CD4-positive, alpha-beta T cell treated with Interferon gamma for 1 hour (primary cell): Measurements from ENCODE around the gene SCAANT1.
A peak's percentile ranks its signal among the peaks of the same experiment; 100 is the strongest.

Experiments
- DNase-seq: peaks from one replicate; pipeline ENCODE4 v3.0.0-alpha.2; 2020

Gene SCAANT1

DNA sequence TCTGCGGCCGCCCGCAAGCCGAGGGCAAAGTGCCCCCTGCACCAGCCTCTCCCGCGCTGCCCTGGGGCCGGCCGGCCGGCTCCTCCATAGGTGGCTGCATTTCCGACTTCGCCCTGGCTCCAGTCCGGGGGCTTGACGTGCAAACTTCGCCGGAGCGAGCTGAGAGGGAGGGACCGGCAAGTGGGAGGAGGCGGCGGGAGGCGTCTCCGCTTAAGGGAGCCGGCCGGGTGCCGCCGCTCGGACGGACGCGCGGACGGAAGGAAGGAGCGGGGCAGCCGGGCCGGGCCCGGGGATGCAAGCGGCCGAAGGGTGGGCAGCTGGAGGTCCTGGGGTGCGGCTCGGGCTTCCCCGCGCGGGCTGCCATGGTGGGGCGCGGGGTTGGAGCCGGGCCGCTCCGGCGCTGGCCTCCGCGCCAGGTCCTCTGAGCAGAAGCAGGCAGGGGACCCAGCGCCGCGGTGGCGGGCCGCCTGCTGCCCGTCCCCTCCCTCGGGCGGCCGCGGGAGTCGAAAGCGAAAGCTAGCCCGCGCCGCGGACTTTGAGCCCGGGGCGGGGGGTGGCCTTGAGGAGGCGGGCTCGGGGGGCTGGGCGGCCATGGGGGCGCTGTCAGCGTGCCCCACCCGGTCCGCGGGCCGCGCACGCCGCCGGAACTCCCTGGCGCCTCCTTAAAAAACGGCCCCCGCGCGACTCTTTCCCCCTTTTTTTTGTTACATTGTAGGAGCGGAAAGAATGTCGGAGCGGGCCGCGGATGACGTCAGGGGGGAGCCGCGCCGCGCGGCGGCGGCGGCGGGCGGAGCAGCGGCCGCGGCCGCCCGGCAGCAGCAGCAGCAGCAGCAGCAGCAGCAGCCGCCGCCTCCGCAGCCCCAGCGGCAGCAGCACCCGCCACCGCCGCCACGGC is at the start of gene SCAANT1:
Gene SCAANT1 (minus strand): TSS at position 511 of the 895 bp plus-strand sequence.
- peak; percentile 83 for DNase-seq

- no peak for DNase-seq
Measured at GRCh38 chr3:63961891-63962290, 49.7 kb upstream of the SCAANT1 start.

DNA sequence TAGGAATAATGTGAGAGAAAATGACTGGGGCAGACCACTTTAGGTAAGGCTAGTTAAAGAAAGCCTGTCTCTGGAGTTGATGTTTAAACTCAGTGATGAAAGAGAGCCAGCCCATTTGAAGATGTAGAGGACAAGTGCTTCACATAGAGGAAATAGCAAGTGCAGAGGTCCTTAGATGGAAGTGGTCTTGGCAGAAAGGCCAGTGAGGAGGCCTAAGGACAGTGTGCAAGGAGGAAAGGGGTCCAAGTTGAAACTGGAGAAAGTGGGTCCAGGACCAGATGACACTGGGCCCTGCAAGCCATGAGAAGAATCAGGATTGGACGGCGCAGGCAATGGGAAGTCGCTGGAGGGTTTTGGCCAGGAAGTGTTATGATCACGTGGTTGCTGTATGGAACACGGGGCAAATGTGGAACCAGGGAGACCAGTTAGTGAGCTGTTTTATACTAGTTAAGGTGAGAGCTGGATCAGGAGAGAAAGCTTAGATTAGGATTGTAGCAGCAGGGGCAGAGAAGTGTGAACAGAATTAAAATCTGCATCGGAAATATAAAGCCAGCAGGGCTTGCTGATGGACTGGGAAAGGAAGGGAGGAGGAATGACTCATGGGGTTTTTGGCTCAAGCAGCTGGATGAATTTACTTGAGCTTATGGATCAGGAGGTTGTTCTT is 48.0 kb upstream of the SCAANT1 start:
- DNase-seq = no peak

- no peak for DNase-seq
Measured at GRCh38 chr3:63959146-63959545, 47.0 kb upstream of the SCAANT1 start.

GRCh38 chr3:63955830-63956545 is 43.8 kb upstream of the SCAANT1 start:
- DNase-seq = no peak

DNA sequence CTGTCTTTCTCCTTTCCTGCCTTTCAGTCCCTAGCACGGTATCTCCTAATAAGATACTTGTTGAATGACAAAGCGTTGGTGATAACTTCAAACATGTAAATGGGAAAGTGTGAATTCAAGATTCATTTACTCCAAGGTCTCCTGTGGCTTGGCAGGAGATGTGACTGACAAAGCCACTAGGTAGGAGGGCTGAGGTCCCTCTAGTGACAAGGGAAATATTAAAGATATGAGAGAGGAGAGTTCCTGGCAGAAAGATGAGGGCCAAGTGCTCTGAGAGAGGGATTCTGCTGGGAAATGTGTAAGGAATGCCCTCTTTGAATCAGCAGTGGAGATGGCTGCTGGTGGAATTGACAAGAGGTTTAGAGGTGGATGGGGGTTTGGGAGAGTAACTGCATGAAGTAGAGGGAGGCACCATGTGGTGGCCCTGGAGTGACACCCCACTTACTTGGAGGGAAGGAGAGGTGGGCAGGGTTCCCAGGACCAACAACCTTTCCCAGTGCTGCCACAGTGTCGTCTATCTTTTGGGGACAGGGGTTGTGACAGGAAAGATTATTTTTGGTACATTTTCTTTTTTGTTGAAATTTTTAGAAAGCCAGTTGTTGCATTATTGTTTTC is 43.0 kb upstream of the SCAANT1 start:
- DNase-seq = no peak

DNA sequence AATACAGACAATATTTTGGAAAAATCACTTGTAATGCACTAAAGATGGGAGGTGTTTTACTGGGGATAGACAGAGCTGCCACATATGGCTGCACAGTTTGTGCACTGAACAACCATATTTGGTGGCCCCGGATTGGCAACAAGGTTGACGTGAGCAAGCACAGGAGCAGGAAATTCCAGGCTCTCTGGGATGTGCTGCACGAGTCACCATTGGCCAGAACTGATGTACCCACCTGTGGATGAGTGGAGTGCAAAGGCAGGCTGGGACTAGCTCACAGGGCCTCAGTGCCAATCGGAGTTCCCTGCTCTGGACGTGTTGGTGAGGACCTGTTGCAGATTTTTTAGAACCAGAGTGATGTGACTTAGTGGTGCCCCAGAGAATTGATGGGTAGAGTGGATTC is 42.0 kb upstream of the SCAANT1 start:
- no peak for DNase-seq

DNA sequence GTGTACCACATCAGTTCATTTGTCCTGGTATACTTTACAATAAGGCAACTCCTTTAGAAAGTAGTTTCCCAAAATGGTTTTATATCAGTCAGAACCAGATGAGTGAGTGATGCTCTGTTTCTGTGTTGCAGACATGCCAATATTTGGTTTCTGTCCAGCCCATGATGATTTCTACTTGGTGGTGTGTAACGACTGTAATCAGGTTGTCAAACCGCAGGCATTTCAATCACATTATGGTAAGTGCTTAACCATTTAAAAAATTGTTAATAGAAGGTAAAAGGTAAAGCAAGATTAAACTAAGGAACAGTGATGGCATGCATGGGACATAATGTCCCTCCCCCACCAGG is 40.0 kb upstream of the SCAANT1 start:
- DNase-seq = no peak

- no peak for DNase-seq
Measured at GRCh38 chr3:63951492-63952247, 39.5 kb upstream of the SCAANT1 start.

DNA sequence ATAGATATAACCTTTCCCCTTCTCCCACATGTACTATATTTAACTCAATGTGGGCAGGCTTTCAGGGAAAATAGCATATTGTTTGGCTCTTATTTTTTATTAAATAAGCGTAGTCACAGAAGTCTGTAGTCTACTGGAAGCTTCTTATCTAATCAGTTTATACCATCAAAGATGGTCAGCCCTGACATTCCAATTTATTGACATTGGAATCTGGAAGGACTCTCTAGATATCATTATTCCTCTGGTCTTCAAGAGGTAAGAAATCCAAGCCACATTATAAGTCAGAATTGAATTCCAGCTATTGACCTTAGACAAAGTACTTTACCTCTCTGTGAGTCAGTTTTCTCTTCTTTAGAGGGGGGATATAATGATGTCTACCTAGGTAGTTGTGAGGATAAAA is 38.5 kb upstream of the SCAANT1 start:
- DNase-seq = no peak

DNA sequence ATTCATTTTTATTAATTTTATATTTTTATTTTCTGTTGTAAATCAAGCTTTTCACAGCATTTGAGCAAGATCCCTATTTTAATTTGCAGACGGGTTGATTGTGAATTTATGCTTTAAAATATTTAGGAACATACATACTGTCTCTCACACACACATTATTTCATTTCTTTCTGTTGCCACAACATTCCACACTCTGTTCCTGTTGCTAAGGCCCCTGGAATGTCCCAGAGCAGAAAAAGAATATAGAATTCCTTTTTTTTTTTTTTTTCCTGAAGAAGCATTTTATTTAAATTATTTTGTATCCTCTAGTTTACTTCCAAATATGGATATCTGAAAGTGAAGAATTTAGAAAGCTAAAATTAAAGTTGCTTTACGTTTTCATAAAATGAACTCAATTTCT is 36.8 kb upstream of the SCAANT1 start:
- DNase-seq = no peak

DNA sequence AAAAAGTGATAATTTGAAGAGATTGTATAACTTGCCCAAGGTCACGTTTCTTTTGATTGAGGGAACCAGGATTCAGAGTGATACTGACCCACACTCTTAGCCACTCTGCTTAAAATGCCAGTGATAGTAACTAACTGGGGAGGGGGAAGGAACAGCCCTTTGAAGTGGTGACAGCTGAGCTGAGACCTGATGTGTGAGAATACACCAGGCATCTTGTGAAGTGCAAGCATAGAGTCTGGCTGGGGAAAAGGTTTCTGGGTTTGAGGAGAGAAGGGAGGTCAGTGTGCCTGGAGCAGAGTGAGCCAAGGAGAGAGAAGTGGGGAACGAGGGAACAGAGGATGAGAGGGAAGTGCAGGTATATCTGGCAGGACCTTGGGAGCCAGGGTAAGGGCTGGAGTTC is 35.4 kb upstream of the SCAANT1 start:
- no peak for DNase-seq

DNA sequence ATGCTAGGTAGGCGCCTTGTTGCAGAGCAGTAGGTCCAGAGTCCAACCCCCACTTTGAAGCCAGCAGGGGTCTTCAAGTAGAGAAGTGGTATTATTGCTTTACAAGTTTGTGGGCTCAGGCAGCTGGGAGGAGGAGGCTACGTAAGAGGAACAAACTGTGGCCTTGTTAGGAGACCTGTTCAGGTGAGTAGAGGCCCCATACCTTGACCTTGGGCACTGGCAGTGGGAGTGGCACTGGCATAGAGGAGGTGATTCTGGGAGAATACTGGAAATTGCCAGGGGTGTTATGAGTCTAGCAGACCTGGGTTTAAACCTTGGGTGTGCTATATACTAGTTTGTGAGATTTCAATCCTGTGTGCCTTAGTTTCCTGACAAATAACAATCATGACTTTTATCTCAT is 34.6 kb upstream of the SCAANT1 start:
- DNase-seq = no peak

GRCh38 chr3:63945558-63946096 is 33.4 kb upstream of the SCAANT1 start:
- no peak for DNase-seq

DNA sequence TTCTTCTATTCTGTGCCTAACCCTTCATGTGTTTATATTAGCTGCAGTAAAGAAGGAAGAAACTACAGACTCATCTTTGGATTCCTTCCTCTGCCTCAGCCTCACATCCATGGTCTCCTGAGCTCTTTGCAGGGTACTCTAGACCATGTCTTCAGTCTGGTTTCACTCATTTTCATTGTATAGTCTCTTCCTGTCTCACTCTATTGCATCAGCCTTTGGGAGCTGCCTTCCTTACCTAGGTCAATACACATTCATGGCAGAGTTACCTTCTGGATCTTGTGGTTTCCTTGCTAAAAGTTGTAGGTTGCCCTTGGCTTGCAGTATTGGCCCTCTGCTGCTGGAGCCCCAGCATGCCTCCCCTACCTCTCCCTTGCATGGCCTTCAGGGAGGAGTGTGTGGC is 31.5 kb upstream of the SCAANT1 start:
- DNase-seq = no peak

DNA sequence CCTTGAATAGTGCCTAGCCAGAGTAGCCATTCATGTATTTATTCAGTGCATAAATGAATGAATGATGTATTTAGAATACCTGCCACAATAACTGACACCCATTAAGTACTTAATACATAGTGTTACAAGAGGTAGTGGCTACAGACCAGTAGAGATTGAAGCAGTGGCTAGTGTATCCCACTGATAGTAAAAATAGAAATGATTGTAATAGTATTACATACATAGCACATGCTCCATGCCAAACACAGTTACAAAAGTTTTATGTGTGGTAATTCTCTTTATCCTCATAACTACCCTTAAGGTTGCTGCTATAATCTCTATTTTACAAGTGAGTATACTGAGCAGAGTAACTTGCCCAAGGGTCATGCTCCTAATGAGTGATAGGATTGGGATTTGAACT is 30.3 kb upstream of the SCAANT1 start:
- DNase-seq = no peak

DNA sequence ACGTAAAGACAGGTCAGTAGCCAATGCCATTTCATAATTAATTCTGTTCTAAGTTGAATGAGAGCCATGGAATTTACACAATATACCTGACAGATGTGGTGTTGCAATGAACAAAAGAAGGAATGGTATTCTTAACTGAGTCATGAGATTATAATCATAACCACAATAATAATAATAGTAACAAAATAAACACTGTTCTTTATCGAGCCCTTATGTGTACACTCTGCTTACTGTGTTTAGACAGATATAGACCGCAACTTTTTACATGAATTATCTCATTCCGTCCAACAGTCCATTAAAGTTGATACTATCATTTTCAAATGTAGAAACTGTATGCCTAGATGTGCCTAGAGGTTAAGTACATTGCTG is 28.2 kb upstream of the SCAANT1 start:
- no peak for DNase-seq

- peak; percentile 61 for DNase-seq
Measured at GRCh38 chr3:63937661-63938651, 25.8 kb upstream of the SCAANT1 start.

- no peak for DNase-seq
Measured at GRCh38 chr3:63936925-63937324, 24.7 kb upstream of the SCAANT1 start.

DNA sequence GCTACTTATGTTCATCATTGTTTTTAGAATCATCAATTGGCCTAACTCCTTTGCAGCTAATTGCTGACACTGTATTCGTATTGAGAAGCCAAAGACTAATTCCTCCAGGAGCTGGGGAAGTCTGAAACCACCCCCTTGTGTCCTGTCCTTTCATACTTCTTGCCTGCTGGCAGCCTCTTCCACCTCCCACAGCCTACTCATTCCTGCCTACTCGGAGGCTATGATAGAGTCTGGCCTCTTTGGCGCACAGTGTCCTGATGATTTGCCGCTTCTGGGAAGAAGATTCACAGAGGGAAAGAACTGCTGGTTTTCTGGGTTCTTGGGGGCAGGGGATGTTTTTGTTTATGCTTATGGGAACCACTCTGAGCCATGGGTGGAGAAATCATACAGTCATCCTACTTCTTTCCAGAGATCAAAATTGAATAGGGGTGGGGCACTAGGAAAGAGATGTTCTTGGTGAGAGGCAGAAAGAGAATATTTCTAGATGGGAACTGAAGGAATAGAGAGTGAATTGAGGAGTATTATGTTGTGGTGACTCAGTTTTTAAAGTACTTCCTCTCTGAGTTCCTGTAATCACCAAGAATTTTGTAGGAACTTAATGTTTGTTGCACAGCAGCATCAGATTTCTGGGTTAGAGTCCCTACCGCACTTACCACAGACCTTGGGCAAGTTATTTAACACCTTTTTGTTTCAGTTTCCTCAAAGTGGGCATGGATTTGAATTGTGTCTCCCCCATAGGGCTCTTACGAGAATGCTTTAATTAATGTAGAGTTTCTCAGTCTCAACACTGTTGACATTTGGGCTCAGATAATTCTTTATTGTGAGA is 22.1 kb upstream of the SCAANT1 start:
- DNase-seq = peak; percentile 36
